GM21825 (cell line): ENCODE measurements around the gene CLDN22.

ENCODE experiments used
- ATAC-seq: cut with Tn5 transposase; IDR thresholded peaks from one replicate; pipeline ENCODE4 v1.9.1; 2021; ENCODE audit warnings: mild to moderate bottlenecking, moderate library complexity; ENCODE audit not compliant: unreplicated experiment

Gene CLDN22

GRCh38 chr4:183285886-183286285 is 34.2 kb downstream of the CLDN22 start:
- ATAC-seq: no peak

DNA sequence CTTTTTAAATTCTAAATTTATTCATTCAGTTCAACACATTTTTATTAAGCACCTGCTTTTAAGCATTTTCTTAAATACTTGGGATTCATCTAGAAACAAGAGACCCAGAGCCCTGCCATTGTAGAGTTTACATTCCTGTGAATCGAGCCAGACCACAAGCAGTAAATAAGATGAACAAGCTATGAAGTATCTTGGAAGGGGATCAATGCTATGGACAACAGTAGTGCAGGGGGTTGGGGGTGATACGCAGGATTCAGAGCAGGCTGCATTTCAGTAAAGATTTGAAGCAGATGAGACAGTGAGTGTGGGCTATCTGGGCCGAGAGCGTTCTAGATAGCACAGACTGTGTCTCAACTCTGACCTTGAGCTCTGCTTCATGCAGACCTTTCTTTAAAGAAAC is 35.1 kb downstream of the CLDN22 start:
- ATAC-seq: no peak

DNA sequence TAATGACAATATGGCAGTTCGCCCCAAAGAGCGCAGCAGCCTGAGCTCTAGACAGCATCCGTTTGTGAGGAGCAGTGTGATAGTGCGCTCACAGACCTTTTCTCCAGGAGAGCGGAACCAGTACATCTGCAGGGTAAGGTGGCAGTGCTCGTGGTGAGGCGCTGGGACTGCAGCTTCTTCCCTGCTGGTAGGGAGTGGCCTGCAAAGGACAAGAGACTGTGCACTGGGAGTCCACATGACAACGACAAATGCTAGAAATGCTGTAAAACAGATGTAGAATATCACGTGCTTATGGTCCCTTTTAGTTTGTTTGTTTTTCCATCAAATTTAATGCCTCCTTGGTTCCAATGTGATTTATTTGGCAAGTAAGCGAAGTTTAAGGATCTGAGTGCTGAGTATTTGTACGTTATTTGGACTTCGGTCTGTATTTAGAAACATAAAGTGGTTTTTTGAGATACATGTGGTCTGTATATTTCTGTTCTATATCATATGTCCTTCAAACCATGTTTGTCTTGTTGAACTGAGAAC is 35.8 kb downstream of the CLDN22 start:
- no peak for ATAC-seq

DNA sequence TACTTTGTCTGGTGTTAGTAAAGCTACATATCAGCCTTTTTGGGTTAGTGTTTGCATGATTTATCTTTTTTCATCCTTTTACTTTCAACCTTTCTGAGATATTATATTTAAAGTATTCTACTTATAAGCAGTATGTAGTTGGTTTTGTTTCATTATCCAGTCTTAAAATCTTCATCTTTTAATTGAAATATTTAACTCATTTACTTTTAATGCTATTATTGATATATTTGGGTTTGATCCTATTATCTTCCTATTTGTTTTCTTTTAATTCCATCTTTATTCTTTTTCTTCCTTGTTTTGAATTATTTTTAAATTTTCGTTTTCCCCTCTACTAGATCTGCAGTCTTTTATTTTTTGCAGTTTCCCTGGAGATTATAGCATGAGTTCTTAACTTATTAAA is 44.0 kb downstream of the CLDN22 start:
- ATAC-seq: no peak

- ATAC-seq: no peak
Measured at GRCh38 chr4:183272384-183272783, 47.7 kb downstream of the CLDN22 start.

DNA sequence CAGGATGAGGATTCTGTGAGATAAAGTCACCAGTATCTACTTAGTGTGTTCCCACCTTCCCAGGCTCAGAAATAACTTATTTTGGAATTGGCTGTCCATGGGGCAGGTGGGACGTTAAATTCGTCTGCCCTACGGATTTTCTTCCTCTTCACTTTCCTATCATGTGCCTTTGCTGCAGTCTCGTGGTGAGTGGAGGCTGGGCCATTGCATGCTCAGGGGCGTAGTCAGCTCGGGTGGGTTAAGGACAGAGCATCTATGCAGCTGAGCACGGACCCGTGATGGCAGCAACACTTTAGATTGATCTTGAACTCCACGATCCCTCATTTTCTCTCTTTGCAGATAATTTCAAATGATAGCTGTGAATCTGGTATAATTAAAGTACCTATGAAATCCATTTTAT is 51.5 kb downstream of the CLDN22 start:
- ATAC-seq: no peak
